ENCODE results near the gene MPP3.

GRCh38 chr17:43846963-43847371 lies 14.0 kb upstream of the MPP3 start, which contains the start of gene CD300LG:
- TF ChIP-seq CTCF (IDR thresholded peaks at IDR 0.05 in 2 of 3, conservative IDR thresholded peaks at IDR 0.05 in 1 of 3; ENCODE audit: borderline replicate concordance in 1 of 3, insufficient read depth in 1 of 3, low read depth in 2 of 3, low read length in 2 of 3) (no peak), FOSL1 (IDR thresholded peaks at IDR 0.05; ENCODE audit: low read depth) (no peak), ATF3 (IDR thresholded peaks at IDR 0.05) (no peak), REST (IDR thresholded peaks at IDR 0.05; ENCODE audit: low read depth) (no peak), MAX (IDR thresholded peaks at IDR 0.05) (no peak)
